ENCODE measurements around the gene RHBDD3. TPM values are rescaled to one million over a fixed set of nuclear protein-coding genes. Genes with fewer than 3 reads are reported as not detected.

RHBDD3 gene
- total RNA-seq, 1 donor from 2014 or later = 18.9 TPM

GRCh38 chr22:29306835-29307595 is 39.2 kb upstream of the RHBDD3 start:
- DNase-seq (ENCODE audit: low spot score) (peak; percentile 85), ATAC-seq (peak; percentile 76)

GRCh38 chr22:29306175-29306834 is 38.5 kb upstream of the RHBDD3 start, which contains the start of gene GAS2L1:
Gene GAS2L1 (plus strand): TSS chr22:29306650. CDS start chr22:29308106, 1,456 bp downstream.
- ATAC-seq (peak; percentile 70), DNase-seq (ENCODE audit: low spot score) (peak; percentile 88)

- ATAC-seq (no peak), DNase-seq (ENCODE audit: low spot score) (no peak)
Observed at GRCh38 chr22:29305836-29306174, 38.0 kb upstream of the RHBDD3 start.

- peak; percentile 51 for ATAC-seq
- DNase-seq (ENCODE audit: low spot score) = peak; percentile 80
Observed at GRCh38 chr22:29302681-29303465, 35.1 kb upstream of the RHBDD3 start.

GRCh38 chr22:29302402-29302680 is 34.6 kb upstream of the RHBDD3 start:
- ATAC-seq = peak; percentile 38
- DNase-seq (ENCODE audit: low spot score) = peak; percentile 64

GRCh38 chr22:29301716-29302401 is 34.1 kb upstream of the RHBDD3 start:
- no peak for ATAC-seq
- DNase-seq (ENCODE audit: low spot score) = peak; percentile 42

- DNase-seq (ENCODE audit: low spot score) = peak; percentile 33
- no peak for ATAC-seq
Observed at GRCh38 chr22:29300807-29301601, 33.2 kb upstream of the RHBDD3 start.

GRCh38 chr22:29300467-29300806 is 32.7 kb upstream of the RHBDD3 start:
- no peak for DNase-seq (ENCODE audit: low spot score)
- ATAC-seq = no peak

GRCh38 chr22:29299136-29299900 is 31.5 kb upstream of the RHBDD3 start:
- DNase-seq (ENCODE audit: low spot score) = peak; percentile 45
- no peak for ATAC-seq

GRCh38 chr22:29298641-29299040 is 30.9 kb upstream of the RHBDD3 start:
- ATAC-seq (no peak), DNase-seq (ENCODE audit: low spot score) (no peak)

- DNase-seq (ENCODE audit: low spot score) = no peak
- no peak for ATAC-seq
Observed at GRCh38 chr22:29292379-29292778, 24.6 kb upstream of the RHBDD3 start.

- DNase-seq (ENCODE audit: low spot score) (no peak), ATAC-seq (no peak)
Observed at GRCh38 chr22:29291215-29291614, 23.4 kb upstream of the RHBDD3 start.

GRCh38 chr22:29290061-29290460 is 22.3 kb upstream of the RHBDD3 start:
- ATAC-seq = no peak

GRCh38 chr22:29288837-29289236 is 21.1 kb upstream of the RHBDD3 start:
- DNase-seq (ENCODE audit: low spot score) = no peak

More at GRCh38 chr22:29290061-29290460, 22.3 kb upstream of the RHBDD3 start:
- no peak for DNase-seq (ENCODE audit: low spot score)

GRCh38 chr22:29284196-29284595 is 16.4 kb upstream of the RHBDD3 start:
- DNase-seq (ENCODE audit: low spot score) = no peak
- no peak for ATAC-seq

More at GRCh38 chr22:29288837-29289236, 21.1 kb upstream of the RHBDD3 start:
- no peak for ATAC-seq

- ATAC-seq = no peak
- DNase-seq (ENCODE audit: low spot score) = peak; percentile 31
Observed at GRCh38 chr22:29277927-29278326, 10.1 kb upstream of the RHBDD3 start.

GRCh38 chr22:29275819-29276565 is 8.2 kb upstream of the RHBDD3 start:
- ATAC-seq = peak; percentile 66
- DNase-seq (ENCODE audit: low spot score) = no peak

- peak; percentile 18 for ATAC-seq
- no peak for DNase-seq (ENCODE audit: low spot score)
Observed at GRCh38 chr22:29275167-29275566, 7.4 kb upstream of the RHBDD3 start.

GRCh38 chr22:29272624-29273023 is 4.8 kb upstream of the RHBDD3 start:
- ATAC-seq (no peak), DNase-seq (ENCODE audit: low spot score) (peak; percentile 30)
